ENCODE data around the gene FNDC11. TPM values are rescaled to one million over a fixed set of nuclear protein-coding genes. Genes with fewer than 3 reads are reported as not detected.
"Not testable (repeated sequence)": the region's sequence is repeated elsewhere in the genome, so short reads cannot be mapped to it uniquely, and the experiment has no call there.

FNDC11 gene
- total RNA-seq, 1 donor from 2014 or later = 0.59 TPM

DNA sequence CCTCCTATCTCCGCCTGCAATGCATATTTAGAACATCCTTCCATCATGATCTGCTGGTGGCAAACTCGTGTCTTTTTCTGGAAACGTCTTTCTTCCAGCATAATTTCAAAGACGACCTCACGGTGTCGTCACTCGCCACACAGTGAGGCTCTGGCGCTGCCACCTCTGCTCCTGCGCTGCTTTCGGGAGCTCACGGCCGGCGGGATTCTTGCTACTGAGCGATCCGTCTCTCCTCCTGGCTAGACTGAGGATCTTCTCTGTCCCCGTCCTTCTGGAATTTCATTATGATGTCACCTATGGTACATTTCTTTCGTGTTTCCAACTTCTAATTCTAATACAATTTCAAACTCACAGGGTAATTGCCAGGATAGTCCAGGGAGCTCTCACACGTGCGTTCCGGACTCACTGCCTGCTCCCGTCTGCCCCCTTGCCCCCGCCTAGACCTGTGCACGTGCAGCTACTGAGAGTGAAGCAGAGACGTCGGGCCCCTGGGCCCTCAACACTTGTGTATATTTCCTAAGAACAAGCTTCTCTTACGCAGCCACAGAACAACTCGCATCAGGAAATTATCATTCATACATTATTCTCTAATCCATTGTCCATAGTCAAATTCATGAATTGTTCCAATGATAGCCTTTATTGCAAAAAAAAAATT lies 45.6 kb downstream of the FNDC11 start:
- no peak for DNase-seq

GRCh38 chr20:63601679-63602078 lies 47.7 kb downstream of the FNDC11 start:
- DNase-seq = not testable (repeated sequence)

DNA sequence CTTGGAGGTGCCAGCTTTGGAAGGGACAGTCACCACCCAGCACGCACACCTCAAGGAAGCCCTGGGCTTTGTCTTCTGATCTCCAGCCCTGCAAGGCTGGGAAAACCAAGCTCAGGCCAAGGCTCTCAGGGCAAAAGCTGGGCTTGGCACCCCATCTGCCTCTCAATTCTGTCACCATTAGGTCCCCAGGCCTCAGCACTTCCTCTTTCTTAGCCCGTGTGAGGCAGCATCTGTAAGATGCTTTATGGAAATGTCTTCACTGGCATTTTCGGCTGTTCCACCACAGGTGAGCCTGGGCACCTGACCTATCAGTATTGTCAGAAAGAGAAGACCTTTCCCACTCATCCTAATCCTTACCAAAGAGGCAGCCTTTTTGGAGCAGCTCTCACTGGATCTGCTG lies 48.4 kb downstream of the FNDC11 start:
- no peak for DNase-seq

Other genes starting within 250 kb of the FNDC11 start
- gene CHRNA4, start 192.8 kb upstream of the FNDC11 start, total RNA-seq = 0.20 TPM
- 1.2 TPM for gene KCNQ2, start 81.5 kb upstream of the FNDC11 start, total RNA-seq
- 38.5 TPM for gene EEF1A2, start 55.1 kb upstream of the FNDC11 start, total RNA-seq
- 30.8 TPM for gene PPDPF, start 33.4 kb upstream of the FNDC11 start, total RNA-seq
- 3.8 TPM for gene PTK6, start 16.8 kb upstream of the FNDC11 start, total RNA-seq
- 1.1 TPM for gene SRMS, start 6.4 kb upstream of the FNDC11 start, total RNA-seq
- gene HELZ2, start 20.1 kb downstream of the FNDC11 start, total RNA-seq = 19.8 TPM
- 6.4 TPM for gene GMEB2, start 72.9 kb downstream of the FNDC11 start, total RNA-seq
- gene STMN3, start 99.3 kb downstream of the FNDC11 start, total RNA-seq = 21.6 TPM
- gene RTEL1, start 104.2 kb downstream of the FNDC11 start, total RNA-seq = 13.3 TPM
- 3.4 TPM for gene TNFRSF6B, start 142.5 kb downstream of the FNDC11 start, total RNA-seq
- gene ARFRP1, start 153.8 kb downstream of the FNDC11 start, total RNA-seq = 16.3 TPM
- gene ZGPAT, start 153.9 kb downstream of the FNDC11 start, total RNA-seq = 9.8 TPM
- gene LIME1, start 182.5 kb downstream of the FNDC11 start, total RNA-seq = 3.7 TPM
- gene SLC2A4RG, start 185.6 kb downstream of the FNDC11 start, total RNA-seq = 21.5 TPM